Dermis microvascular lymphatic vessel endothelial cell (primary cell): ENCODE measurements around the gene SLC23A3. TPM values are rescaled to one million over a fixed set of nuclear protein-coding genes. Genes with fewer than 3 reads are reported as not detected.

Experiments used
- DNase-seq, 2 donors: peaks; one replicate each; pipeline versions ENCODE4 v3.0.0 to v3.0.0-alpha.2; 2010; ENCODE audit warnings: low read depth in 2 of 2
- total RNA-seq: library from RNA; depleted of rRNA; stranded (reverse); fragments of >200 nt; gene quantifications from 2 replicates; pipeline ENCODE4 v1.2.1, GENCODE V29; 2014

SLC23A3 gene
- total RNA-seq, 1 donor from 2014 or later, result 0.64 TPM

DNA sequence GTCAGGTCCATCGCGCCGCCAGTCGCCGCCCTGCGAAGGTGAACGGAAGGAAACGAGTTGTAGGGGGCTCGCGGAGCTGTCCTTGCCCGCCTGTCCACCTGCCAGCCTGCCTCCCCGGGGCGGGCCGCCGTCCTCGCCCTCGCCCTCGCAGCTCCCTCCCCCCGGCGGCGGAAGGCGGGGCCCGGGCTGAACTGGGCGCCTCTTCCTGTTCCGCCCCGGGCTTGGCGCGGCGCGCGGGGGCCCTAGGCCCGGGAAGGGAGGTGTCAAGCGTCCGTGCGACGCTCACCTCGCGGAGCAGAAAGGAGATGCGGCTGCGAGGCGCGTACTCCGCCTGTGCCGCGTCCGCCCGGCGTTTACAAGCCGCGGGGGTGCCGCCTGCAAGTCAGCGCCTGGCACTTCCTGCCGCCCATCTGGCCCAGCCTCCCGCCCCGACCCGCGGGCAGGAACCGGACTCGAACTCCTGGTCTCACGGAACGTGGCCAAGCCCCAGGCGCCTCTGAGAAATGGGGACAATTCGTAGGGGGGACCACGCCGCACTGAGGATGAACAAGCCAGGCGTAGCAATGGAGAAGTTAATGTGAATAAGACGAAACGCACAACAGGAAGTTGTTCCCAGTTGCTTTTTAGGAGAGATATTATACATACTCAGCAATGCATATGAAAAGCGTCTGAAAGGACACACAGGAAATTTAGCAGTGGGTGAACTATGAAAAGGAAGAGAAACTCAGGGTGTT lies 7.2 kb upstream of the SLC23A3 start, which contains the start of gene CNPPD1:
CNPPD1 (minus strand) TSS at position 108 of the 734 bp plus-strand sequence; CDS start at position 11, 97 bp downstream.
- peak; percentile 45 to 88 for DNase-seq

DNA sequence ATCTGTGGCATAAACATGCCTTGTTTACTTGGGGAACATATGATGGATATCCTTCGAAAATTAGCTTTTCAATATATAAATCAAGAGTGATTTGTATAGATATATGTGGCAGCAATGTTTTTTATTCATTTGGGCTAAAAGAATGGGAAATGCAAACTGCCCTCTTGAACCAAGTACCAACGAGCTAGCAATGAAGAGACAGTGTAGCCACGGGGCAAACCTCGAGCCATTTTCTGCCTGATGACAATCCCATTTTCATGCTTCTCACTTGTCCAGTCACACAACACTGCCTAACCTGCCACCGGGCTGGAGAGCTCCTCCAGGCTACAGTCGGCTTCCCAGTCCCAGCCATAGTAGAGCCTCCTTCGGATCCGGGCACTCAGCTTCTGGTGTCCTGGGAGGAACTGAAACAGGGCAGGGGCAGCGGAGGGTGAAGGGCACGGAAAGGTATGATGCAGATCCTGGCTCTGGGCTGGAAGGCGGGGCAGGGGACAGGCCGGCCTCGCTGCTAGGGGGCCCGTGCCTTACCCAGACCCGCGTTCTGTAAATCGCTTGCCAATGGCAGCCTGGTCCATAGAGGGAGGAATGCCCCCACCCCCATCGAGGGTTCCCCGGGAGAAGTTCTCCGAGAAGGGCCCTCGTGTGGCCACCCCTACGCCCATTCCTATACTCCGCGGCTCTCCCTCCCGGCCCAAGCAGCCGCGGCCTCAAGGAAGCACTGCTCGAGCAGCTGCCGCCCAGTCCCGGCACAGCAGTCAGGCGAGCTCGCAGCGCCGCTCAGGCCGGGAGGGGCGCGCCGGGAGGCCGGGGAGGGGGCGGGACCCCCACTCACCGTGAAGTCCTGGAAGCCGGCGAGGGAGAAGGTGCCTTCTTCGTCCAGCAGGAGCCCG lies 6.3 kb upstream of the SLC23A3 start:
- DNase-seq, result no peak

DNA sequence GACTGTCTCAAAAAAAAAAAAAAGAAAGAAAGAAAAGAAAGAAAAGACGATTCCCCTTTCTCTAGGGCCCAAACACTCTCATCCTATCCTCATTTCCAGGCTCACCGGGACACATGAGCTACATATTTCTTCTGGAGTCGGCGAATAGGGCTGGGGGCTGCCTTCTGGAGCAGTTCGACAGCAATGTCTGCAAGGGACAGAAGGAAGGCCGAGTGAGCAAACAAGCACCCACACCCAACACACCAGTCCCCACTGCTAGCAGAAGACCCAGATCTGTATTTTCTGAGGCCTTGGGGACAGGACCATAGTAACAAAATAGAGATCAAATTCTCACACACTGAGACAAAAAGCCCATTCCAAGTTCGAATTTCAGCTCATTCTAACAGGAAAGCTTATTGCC lies 5.7 kb upstream of the SLC23A3 start:
- no peak for DNase-seq

DNA sequence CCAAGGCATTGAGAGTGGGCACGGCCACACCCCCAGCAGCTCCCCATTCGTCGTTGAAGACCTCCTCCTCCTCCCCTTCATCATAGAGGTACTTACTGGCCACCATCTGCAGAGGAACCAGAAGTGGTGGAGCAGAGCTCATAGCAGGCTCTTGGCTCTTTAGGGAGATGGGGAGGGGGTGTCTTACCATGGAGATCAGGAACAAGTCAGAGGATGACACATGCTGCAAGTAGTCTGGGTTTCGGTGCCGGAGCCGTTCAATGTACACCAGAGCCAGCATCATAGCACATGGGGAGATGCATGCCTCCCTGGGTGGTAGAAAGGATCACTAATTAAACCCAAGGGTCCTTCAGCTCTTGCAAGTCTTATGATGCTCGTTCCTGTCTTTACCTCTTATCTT lies 5.0 kb upstream of the SLC23A3 start:
- DNase-seq, result no peak

- no peak for DNase-seq
Observed at GRCh38 chr2:219174146-219174545, 4.3 kb upstream of the SLC23A3 start.

DNA sequence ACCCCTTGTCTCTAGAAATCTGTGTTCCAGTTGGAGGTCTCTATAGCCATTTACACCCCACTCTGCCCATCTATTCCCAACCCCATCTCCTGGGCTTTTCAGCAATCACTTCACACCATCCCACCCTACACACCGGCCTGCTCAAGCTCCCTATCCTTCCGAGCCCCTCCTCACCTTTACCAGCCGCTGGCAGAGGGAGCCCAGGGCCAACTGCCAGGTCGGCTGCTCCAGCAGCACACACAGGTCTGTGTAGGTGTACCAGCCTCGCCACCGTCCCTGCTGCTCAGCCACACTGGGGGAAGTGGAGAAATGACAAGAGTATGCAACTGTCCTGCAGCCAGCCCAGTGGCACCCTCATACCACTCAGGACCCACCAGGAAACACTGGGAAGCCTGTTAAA lies 3.3 kb upstream of the SLC23A3 start:
- no peak for DNase-seq

DNA sequence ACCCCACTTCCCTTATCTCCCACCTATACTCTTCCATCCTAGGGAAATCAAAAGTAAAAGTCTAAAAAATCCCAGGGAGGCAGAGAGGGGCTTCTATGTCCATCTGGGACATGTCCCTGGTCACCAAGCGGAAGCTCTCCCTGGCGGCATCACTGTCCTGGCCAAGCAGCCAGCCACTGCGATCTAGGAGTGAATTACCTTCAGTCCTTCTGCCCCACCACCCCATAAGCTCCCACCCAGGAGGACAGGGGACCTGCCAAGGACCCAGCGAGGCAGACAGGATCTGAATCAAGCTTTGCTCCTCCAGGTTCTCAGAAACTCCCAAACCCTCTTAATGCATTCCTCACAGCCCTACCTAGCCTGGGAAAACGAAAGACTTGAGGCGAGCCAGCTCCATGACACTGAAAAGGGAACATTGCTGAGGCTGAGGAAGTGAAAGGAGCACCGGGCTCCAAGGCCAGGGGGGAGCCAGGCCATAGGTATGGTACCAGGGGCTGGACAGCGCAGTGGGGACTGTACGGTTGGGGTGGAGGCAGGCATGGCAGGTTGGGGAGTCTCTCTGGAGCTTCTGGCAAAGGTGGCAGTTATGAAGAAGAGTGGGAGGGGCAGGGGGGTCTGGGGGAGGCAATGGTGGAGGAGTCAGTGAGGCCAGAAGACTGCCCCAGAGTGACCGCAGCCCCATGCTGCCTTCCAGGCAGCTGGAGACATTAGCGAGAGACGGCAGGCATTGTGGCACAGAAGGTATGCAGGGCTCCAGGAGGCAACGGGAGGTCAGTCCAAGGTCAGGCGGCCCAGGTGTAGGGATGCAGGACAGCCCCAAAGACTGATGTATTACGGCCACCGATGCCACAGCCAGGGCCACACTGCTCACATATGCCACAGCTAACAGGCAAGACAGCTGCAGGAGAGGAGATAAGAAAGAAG lies 2.7 kb upstream of the SLC23A3 start:
- DNase-seq, result no peak

- peak; percentile 12 to 68 for DNase-seq
Observed at GRCh38 chr2:219171231-219171651, 1.4 kb upstream of the SLC23A3 start.

GRCh38 chr2:219168932-219169331 lies 897 bp downstream of the SLC23A3 start:
- no peak for DNase-seq

GRCh38 chr2:219168526-219168925 lies 1.3 kb downstream of the SLC23A3 start:
- DNase-seq, result no peak

- DNase-seq, result no peak
Observed at GRCh38 chr2:219167997-219168396, 1.8 kb downstream of the SLC23A3 start.

DNA sequence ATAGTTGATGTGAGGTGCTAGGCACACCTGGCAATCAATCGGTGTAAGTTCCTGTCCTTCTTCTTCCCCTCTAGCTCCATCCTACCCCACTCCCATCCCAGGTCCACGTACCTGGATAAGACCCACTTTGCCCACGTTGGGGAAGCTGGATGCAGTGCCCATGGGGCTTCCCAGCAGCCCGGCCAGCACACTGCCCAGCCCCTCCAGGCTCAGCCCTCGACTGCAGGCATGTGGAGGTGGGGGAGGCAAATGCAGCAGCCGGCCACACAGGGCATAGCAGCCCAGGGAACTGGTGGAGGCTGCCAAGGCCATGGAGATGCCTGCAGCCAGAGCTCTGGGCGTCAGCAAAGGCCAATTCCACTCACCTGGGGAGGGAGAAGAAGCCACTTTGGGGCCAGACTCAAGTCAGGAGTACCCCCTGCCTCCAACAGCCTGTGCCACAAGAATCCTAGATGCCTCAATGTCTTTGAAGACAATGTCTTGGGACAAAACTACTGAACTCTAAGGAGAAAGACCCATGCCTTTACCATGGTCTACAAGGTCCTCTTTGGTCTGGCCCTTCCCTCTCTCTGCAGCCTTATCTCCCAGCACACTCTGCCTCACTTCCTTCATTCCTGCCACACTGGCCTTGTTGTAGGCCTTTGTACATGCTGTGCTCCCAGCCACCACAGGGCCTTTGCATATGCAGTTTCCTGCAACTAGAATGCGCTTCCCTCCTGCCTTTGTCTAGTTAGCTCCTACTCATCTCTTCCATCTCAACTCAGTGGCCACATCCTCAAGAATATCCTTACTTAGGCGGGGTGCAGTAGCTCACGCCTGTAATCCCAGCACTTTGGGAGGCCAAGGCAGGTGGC lies 4.5 kb downstream of the SLC23A3 start:
- DNase-seq, result no peak

GRCh38 chr2:219163156-219163555 lies 6.7 kb downstream of the SLC23A3 start:
- DNase-seq, result no peak

DNA sequence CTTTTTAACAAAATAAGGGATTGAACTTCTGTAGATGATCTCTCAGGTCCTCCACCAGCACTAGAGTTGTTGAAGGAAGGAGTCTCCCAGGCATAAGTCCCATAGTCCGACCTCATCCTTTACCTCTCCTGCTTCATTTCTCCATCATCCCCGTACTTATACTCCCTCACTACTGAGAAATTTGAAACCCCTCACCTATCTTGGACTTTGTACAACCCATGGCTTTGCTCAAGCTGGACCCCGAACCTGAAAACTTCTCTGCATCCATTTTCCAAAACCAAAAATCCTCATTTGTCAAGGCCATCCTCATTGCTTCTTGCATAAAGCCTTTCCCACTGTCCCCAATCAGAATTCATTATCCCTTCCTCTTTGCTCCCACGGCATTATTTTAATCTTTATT lies 8.7 kb downstream of the SLC23A3 start:
- no peak for DNase-seq

DNA sequence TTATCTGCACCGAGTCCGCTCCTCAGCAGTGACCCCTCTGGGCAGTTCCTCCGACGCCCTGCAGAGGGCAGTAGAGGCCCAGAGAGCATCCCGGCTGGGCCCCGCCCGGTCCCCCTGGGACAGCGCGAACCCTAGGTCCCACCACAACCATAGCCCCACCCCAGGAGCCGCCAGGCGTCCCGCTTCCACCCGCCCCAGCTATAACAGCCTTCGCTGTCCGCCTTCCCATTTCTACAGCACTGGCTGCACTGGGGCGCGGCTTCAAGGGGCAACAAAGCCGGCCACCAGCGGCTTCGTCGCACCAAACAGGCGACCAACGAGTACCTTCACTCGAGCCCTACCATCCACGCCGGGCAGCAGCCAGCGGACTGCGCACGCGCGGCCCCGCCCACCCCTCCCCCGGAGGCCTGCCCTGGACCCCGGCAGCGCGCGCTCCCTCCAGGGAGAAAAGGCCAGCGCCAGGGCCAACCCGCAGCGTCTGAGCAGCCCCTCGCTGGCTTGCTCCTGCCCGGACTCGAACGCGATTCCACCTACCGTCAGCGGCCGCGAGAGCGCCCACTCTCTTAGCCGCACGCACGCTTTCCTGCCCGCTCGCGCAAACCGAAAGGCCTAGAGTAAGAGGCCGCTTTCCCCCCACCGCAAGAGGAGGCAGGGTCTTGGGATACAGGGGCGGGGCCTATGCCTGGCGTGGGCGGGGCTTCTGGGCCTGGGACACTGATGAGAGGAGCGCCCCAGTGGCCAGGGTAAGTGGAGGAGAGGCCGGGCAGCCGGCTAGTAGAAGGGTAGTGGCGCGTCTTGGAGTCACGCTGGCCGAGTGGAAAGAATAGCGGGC lies 9.4 kb downstream of the SLC23A3 start, which contains the start of gene NHEJ1:
NHEJ1 (minus strand) TSS at position 630 of the 832 bp plus-strand sequence. CDS start 2,453 bp downstream, outside the sequence.
- peak; percentile 83 to 95 for DNase-seq

- no peak for DNase-seq
Observed at GRCh38 chr2:219159771-219160185, 10.1 kb downstream of the SLC23A3 start.

DNA sequence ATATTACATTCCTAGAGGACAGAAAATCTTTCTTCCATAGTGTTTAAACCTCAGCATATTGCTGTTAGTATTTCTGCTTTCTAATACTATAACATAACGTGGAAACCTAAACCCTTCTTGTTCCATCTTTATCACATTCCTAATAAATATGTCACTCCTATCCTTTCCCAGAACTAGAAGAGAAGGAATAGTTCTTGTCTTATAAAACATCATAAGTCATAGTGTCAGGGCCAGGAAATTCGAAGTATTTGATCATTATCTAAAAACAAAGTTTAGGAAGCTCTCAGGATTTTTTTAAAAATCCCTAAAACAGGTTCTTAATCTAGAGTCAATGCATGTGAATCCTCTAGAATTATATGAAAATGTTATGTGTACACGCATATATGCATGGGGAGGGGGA lies 11.2 kb downstream of the SLC23A3 start:
- DNase-seq, result no peak

GRCh38 chr2:219158025-219158424 lies 11.8 kb downstream of the SLC23A3 start:
- no peak for DNase-seq

DNA sequence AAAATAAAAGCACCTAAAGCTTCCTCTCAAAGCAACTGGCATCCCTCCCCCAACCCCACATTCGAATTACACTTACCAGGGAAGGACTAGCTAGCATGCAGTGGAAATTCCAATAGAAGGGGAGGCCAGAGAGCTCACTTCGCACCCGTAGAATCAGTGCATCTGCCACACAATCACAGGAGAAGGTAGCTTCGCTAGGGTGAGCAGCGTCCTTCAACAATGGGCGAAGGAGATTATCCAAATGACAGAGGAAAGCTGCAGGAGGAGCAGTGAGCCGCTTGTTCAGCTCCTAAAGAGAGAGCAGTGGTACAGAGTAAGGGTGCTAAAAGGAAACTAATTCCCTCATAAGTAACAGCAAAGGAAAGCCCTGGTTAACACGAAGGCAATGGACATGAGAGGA lies 12.4 kb downstream of the SLC23A3 start:
- DNase-seq, result no peak
